Cardiac muscle cell (in vitro differentiated cells and primary cell): ENCODE results near the gene CST4. TPM values are rescaled to one million over a fixed set of nuclear protein-coding genes. Genes with fewer than 3 reads are reported as not detected.
"Not testable (repeated sequence)": the region's sequence is repeated elsewhere in the genome, so short reads cannot be mapped to it uniquely, and the experiment has no call there.

ENCODE experiments used
- DNase-seq, 2 donors: peaks; one replicate each; pipeline versions ENCODE4 v3.0.0 to v3.0.0-alpha.2; 2010 to 2017; ENCODE audit warnings: low read depth in 1 of 2, low spot score in 1 of 2
- H3K27ac ChIP-seq: fragments of 200-600 bp; sonication (generic); 2 replicates; pipeline ENCODE4 v1.5.1; 2016
- H3K27me3 ChIP-seq: fragments of 200-600 bp; sonication (generic); 2 replicates; pipeline ENCODE4 v1.6.0; 2016; ENCODE audit warnings: control low read depth
- H3K36me3 ChIP-seq: fragments of 200-600 bp; sonication (generic); 2 replicates; pipeline ENCODE4 v1.5.1; 2016; ENCODE audit warnings: control low read depth
- H3K4me1 ChIP-seq: fragments of 200-600 bp; sonication (generic); 2 replicates; pipeline ENCODE4 v1.8.1; 2017; ENCODE audit warnings: low read depth, mild to moderate bottlenecking, mixed run types
- H3K4me3 ChIP-seq: fragments of 200-600 bp; sonication (generic); 2 replicates; pipeline ENCODE4 v1.5.1; 2016; ENCODE audit warnings: mild to moderate bottlenecking
- H3K9me3 ChIP-seq: fragments of 200-600 bp; sonication (generic); 2 replicates; pipeline ENCODE4 v1.5.1; 2017; ENCODE audit warnings: low read depth, mild to moderate bottlenecking, control low read depth
- CTCF ChIP-seq: IDR thresholded peaks from 2 replicates; pipeline ENCODE4 v1.5.1; 2012; ENCODE audit warnings: low read depth, mild to moderate bottlenecking, low read length
- polyA plus RNA-seq: library from polyadenylated mRNA; unstranded; fragments of >200 nt; fragmentation: Nextera tagmentation; extraction: Ambion mirVana; gene quantifications from 2 replicates; pipeline ENCODE4 v1.2.1, GENCODE V29; 2016
- total RNA-seq: library from RNA; depleted of rRNA; stranded (reverse); fragments of >200 nt; gene quantifications from 2 replicates; pipeline ENCODE4 v1.2.3, GENCODE V29; 2016

CST4 gene
- total and polyA plus RNA-seq, 2 experiments from 2014 or later = not detected

GRCh38 chr20:23666189-23666588 is 22.6 kb downstream of the CST4 start:
- TF ChIP-seq CTCF = peak; percentile 31
- Histone ChIP-seq H3K36me3 (no peaks in the 10 kb centered on the region), H3K4me1 (no peaks in the 10 kb centered on the region), H3K4me3 (no peak overlapping the region), H3K27me3 (no peaks in the 10 kb centered on the region), H3K27ac (no peak overlapping the region), H3K9me3 (no peaks in the 10 kb centered on the region)
- peak in 1 of 2 donors; percentile 45 for DNase-seq

GRCh38 chr20:23664954-23665353 is 23.9 kb downstream of the CST4 start:
- H3K4me1 ChIP-seq = no peaks in the 10 kb centered on the region
- no peak for TF ChIP-seq CTCF
- no peak overlapping the region for H3K27ac ChIP-seq
- no peaks in the 10 kb centered on the region for H3K27me3 ChIP-seq
- no peak overlapping the region for H3K4me3 ChIP-seq
- DNase-seq = no peak
- H3K36me3 ChIP-seq = no peaks in the 10 kb centered on the region
- H3K9me3 ChIP-seq = no peaks in the 10 kb centered on the region

- not testable (repeated sequence) for H3K4me3 ChIP-seq, H3K27me3 ChIP-seq, H3K4me1 ChIP-seq, H3K36me3 ChIP-seq, H3K27ac ChIP-seq, DNase-seq, H3K9me3 ChIP-seq
Observed at GRCh38 chr20:23664046-23664445, 24.8 kb downstream of the CST4 start.

- no peaks in the 10 kb centered on the region for H3K36me3 ChIP-seq
- DNase-seq = no peak
- no peaks in the 10 kb centered on the region for H3K4me1 ChIP-seq
- no peaks in the 10 kb centered on the region for H3K9me3 ChIP-seq
- no peak overlapping the region for H3K4me3 ChIP-seq
- no peak for TF ChIP-seq CTCF
- no peak overlapping the region for H3K27ac ChIP-seq
- no peaks in the 10 kb centered on the region for H3K27me3 ChIP-seq
Observed at GRCh38 chr20:23663180-23663579, 25.7 kb downstream of the CST4 start.

- no peak for DNase-seq
- Histone ChIP-seq H3K36me3 (no peaks in the 10 kb centered on the region), H3K27ac (no peak overlapping the region), H3K4me1 (no peaks in the 10 kb centered on the region), H3K9me3 (no peaks in the 10 kb centered on the region), H3K27me3 (no peaks in the 10 kb centered on the region), H3K4me3 (no peak overlapping the region)
- TF ChIP-seq CTCF = no peak
Observed at GRCh38 chr20:23662276-23662870, 26.5 kb downstream of the CST4 start.

GRCh38 chr20:23661002-23661429 is 27.8 kb downstream of the CST4 start:
- no peak for TF ChIP-seq CTCF
- no peak for DNase-seq

More at GRCh38 chr20:23661002-23661429, 27.8 kb downstream of the CST4 start:
- Histone ChIP-seq H3K27ac (no peak overlapping the region), H3K27me3 (no peaks in the 10 kb centered on the region), H3K36me3 (no peaks in the 10 kb centered on the region), H3K4me1 (no peaks in the 10 kb centered on the region), H3K4me3 (no peak overlapping the region), H3K9me3 (no peaks in the 10 kb centered on the region)
